T-helper 2 cell (primary cell): ENCODE measurements around the gene TMA7.
"Not testable (repeated sequence)": the region's sequence is repeated elsewhere in the genome, so short reads cannot be mapped to it uniquely, and the experiment has no call there.

Experiments used
- DNase-seq, 5 experiments: peaks; one replicate each; pipeline versions ENCODE4 v3.0.0 to v3.0.0-alpha.2; 2012 to 2022
- total RNA-seq, 2 donors: gene quantifications; one replicate each; lab custom pipeline; 2026; lab: John Stamatoyannopoulos, UW

TMA7 gene
- 74.5 to 88.6 reads per million in 2 donors for total RNA-seq

GRCh38 chr3:48439820-48440589, at the start of gene TMA7, which contains the start of gene CCDC51:
TMA7 (plus strand) TSS chr3:48440257; CDS start chr3:48440297, 40 bp downstream.
CCDC51 (minus strand) TSS chr3:48440119; CDS start chr3:48435128, 4,991 bp downstream.
- DNase-seq = peak; percentile 95 to 98 (median 98)

GRCh38 chr3:48394391-48394790, 45.7 kb upstream of the TMA7 start:
- DNase-seq = no peak

DNA sequence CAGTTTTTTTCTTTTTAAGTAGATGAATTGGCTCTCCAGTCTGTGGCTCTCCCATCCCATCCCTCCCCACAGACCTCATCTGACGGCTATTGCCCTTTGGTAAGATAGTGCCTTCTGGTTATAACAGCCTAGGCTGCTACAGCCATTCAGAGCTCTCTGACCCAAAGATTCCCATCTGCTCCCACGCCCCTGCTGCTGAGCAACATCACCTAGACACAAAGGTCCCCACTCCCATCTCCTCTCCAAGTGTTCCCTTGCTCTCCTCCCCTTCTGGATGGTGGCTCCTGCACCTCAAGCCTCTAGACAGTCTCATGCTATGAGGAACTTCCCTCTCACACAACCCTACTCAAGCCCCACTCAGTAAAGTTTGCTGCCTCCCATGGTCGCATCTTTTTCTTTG, 44.3 kb upstream of the TMA7 start:
- DNase-seq = no peak

DNA sequence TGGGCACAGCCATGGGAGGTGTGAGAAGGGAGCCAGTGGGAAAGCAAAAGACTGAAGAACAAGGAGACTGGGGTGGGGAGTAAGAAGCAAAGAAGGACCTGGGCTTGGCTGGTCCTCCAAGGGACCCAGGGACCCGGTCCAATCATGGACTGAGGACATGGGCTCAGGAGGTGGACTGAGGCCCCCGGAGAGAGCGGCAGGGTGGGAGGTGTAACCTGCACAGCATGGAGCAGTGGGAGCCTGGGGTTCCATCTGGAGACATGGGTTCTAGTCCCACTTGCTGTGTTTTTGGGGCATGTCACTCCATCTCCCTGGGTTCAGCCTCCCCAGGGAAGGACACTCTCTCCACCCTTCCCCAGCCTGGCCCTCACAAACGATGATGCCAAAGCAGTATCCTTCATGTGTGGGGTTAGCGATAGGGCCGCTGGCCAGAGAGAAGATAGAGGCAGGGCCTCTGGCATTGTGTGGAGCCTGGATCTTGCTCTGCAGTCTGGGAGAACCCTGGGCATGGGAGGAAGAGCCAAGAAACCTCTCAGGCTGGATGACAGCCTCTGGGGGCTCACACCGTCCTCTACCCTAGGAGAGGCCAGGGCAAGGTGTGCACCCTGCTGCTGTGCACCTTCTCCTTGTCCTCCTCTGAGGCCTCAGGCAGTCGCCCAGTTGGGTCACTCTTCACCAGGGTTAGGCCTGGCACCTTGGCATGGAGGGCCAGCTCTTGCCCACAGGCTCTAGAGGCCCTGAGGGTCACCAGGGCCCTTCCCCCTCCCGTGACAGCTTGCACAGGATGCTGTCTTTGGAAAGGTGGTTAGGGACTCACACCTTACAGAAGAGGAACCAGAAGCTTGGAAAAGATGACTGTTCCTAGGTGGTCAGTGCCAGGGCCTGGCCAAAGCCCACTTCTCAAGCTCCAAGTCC, 42.0 kb upstream of the TMA7 start:
- DNase-seq = no peak

DNA sequence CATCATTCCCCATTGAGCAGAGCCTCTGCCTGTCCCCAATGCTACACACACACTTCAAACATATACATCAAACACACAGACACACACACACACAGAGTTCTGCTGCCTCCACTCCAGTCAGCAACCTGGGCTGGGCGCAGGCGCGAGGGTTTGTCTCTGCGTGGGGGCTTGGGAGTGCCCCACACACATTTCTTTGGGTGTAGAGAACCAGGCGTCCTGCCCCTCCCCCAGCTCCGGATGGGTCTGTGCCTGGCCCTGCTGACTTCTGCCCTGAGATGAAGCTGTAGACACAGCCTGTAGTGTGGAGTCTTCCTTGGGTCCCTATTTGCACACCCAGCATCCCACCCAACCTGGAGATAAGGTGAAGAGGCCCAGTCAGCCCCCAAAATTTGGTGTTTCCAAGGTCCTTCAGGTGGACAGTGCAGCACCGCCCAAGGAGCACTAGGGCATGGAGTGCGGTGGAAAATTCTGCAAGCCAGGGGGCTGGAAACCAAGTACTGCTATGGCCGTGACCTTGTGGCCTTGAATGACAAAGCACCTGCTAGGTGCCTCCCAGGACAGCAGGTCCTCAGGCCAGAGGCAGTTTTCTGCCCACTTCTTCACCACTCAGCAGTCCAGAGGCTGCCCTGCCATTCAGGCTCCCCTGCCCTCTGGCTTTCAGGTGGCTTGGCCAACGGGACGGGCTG, 41.2 kb upstream of the TMA7 start:
- no peak for DNase-seq

- DNase-seq = no peak
Measured at GRCh38 chr3:48399387-48400172, 40.5 kb upstream of the TMA7 start.

- DNase-seq = peak in 4 of 5 experiments; percentile 40 to 71 (median 51)
Measured at GRCh38 chr3:48400824-48401433, 39.1 kb upstream of the TMA7 start.

DNA sequence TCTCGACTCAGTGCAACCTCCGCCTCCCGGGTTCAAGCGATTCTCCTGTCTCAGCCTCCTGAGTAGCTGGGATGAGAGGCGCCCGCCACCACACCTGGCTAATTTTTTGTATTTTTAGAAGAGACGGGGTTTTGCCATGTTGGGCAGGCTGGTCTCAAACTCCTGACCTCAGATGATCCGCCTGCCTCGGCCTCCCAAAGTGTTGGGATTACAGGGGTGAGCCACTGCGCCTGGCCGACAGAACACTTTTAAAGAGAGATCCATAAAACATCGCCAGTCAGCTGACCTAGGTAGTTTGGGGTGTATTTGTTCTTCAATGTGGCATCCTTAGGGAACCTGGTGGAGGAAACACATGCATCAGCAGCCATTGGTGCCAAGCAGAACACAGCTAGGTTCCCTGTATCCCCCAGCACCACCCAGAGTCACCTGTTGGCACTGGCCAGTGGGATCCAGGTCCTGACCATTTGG, 38.6 kb upstream of the TMA7 start:
- not testable (repeated sequence) for DNase-seq

DNA sequence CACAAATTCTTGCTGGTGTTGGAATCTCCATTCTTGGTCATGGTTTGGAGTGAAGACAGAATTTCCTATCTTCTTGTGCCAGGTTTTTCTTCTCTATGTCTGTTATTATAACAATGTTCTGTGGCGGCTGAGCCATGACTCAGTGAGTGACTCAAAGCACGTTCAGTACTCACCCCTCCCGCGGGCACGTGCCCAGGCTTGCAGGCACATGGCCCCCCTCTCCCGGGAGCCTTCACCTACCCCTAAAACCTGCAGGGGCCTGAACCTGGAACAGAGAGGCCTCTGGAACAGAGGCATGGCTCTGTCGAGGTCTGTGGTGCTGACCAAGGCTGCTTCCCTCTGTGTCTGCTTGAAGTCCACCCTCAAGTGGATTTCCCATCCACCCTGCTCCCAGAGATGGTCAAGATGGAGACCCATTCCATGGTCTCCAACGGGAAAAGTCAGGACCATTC, 37.8 kb upstream of the TMA7 start:
- DNase-seq = no peak

- no peak for DNase-seq
Measured at GRCh38 chr3:48402907-48403306, 37.1 kb upstream of the TMA7 start.

GRCh38 chr3:48403533-48404439, 36.3 kb upstream of the TMA7 start:
- DNase-seq = no peak

- no peak for DNase-seq
Measured at GRCh38 chr3:48404440-48405342, 35.4 kb upstream of the TMA7 start.

DNA sequence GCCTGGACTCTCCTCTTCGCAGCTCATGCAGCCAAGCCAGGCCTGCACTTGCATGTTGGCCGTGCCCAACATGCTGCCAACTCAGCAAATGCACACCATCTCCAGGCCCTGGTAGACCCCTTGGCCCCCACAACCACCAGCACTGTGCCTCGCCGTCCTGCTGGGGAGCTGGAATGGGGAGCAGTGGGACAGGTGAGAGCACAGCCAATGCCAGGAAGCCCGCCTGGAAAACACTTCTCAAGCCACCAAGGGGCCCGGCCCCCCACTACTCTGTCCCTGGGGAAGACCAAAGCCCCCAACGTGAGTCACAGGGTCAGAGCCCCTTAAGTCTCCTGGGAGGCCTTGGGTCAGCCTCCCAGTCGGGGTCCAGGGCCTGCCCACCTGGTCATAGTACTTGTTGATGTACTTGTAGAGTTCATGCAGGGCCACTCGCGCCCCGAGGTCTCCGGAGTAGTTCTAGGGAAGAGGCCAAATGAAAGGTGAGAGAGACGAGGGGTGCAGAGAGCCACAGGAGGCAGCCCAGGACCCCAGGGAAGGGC, 34.6 kb upstream of the TMA7 start:
- DNase-seq = no peak

- DNase-seq = no peak
Measured at GRCh38 chr3:48405971-48406370, 34.1 kb upstream of the TMA7 start.

DNA sequence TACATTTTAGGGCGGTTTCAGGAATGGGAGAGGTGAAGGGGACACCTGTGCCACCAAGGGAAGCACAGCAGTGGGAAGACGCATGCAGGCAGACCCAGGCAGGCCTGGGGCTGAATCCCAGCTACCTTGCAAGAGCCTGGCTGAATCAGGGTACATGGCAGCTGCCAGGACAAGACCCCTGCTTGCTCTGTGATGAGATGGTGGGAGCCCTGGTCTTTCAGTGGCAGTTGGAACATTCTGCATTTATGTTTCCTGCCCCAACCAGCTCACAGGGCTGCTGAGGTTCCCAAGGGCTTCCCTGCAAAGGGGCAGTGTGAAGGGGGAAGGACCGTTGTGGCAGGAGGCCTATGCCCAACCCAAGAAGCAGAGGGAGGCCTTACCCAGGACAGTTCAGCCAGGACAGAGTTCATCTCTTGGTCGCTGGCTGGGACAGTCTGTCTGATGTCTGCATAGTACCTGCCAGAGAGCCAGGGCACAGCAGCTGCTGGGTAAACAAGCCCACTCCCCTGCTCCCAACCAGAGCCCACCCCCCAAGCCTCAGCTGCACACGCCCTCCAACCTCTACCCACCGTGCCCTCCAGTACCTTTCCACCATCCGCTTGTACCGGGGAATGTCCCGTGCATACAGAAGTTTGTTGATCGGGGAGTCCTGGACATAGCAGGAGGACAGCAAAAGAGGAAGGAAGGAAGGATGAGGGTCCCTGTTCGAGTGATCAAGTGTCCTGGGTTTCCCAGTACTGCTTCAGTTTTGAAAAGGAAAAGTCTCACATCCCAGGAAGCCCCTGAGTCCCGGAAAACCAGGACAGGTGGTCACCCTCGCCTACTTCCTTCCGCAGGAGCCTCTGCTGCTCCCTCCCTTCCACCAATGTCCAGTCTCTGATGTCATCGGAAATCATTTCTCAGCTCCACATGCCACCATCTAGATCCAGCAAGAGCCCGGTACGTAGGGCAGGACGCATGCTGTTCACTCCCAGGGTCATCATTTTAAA, 33.3 kb upstream of the TMA7 start:
- peak in 1 of 5 experiments; percentile 1 for DNase-seq

DNA sequence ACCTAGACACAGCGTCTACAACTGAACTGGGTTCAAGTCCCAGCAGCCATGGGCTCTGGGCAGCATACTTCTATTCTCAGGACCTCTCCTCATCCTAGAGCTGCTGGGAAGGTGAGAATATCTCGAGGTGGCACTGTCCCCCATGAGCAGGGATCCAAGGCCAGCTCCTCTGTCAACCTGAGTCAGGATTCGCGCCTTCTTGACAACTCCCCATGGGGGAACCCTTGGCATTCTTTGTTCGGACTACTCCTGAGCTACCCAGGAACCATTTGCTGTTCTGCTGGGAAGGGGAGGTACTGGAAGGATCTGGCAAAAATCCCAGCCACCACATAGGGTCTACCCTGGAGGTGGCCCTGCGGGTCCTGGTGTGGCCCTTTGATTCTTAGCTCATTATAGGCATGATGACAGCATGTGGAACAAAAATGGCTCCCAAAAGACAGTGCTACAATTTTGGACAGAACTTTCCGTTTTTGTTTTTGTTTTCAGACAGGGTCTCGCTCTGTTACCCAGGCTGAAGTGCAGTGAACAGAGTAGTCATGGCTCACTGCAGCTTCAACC, 32.4 kb upstream of the TMA7 start:
- DNase-seq = no peak

- DNase-seq = peak in 1 of 5 experiments; percentile 1
Measured at GRCh38 chr3:48408823-48409281, 31.2 kb upstream of the TMA7 start.
